NCI-H146 treated with DMSO at 0.1 percent for 48 hours (cell line): ENCODE data around the gene SCYGR1.
"Not testable (repeated sequence)": the region's sequence is repeated elsewhere in the genome, so short reads cannot be mapped to it uniquely, and the experiment has no call there.

Source experiments
- DNase-seq: peaks from one replicate; lab custom pipeline; 2025; ENCODE audit not compliant: unreplicated experiment; lab: John Stamatoyannopoulos, UW

The SCYGR1 gene

GRCh38 chr2:227374158-227374557, 13.6 kb downstream of the SCYGR1 start:
- no peak for DNase-seq

DNA sequence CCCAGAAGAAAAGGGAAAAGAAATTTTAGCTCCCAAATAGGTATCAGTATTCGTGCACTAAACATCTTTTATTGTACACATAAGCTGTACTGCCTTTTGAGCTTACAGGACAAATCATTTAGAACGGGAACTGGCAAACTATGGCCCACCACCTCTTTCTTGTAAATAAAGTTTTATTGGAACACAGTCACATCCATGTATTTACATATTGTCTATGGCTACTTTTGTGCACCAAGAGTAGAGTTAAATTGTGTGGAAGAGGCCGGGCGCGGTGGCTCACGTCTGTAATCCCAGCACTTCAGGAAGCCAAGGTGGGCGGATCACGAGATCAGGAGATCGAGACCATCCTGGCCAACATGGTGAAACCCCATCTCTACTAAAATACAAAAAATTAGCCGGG, 14.4 kb downstream of the SCYGR1 start:
- DNase-seq, result no peak

DNA sequence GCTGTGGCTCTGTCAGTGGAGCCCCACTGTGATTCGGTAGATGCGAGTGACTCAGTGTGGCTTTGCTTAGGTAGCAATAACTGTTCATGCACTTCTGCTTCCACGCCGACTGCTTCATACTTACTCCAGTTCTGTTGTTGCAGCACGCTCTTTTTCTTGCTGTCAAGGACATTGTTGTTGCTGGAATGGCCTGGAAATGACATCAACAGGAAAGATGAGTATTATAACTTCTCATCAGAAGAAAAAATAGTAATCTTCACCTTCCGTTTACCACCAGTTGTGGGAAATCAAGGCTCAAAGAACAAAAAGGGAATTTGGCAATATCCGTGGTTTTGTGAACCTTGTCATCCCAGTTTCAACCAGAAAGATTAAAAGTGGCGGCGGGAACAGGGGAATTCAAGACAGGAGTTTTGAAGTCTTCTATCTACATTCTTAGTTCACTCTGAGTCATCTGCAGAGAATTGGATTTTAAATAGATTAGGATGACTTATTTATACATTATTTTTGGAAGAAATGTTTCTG, 16.9 kb downstream of the SCYGR1 start:
- DNase-seq, result no peak

GRCh38 chr2:227370092-227370491, 17.7 kb downstream of the SCYGR1 start:
- no peak for DNase-seq

- no peak for DNase-seq
These were observed 19.2 kb downstream of the SCYGR1 start for GRCh38 chr2:227368574-227368973.

- DNase-seq, result no peak
These were observed 20.3 kb downstream of the SCYGR1 start for GRCh38 chr2:227367427-227367795.

DNA sequence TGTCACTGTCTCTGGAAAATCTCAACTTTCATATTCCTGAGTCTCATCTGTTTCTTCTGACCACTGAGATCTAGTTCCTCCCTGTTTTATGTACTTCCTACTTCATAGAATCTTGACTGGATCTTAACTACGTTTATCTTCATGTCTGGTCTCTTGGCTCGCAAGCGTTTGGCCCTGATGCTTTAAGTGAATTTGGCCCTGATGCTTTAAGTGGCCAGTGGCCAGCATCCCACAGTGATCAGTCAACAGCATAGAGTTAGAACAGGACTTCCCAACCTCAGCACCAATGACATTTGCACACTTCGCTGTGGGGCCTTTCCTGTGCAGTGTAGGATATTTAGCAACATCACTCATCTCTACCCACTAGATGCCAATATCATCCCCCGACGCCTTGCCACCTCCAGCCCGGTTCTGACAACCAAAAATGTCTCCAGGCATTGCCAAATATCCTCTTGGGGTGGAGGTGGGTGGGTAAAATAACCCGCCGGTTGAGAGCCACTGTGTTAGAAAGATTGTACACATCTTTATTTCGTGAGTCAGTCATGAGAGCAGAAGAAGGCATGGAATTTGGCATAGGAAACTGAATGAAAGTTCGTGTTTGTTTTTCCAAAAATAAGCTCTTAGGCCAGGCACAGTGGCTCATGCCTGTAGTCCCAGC, 20.9 kb downstream of the SCYGR1 start:
- no peak for DNase-seq

GRCh38 chr2:227365833-227366232, 21.9 kb downstream of the SCYGR1 start:
- no peak for DNase-seq

GRCh38 chr2:227364585-227365263, 23.0 kb downstream of the SCYGR1 start:
- DNase-seq, result not testable (repeated sequence)

- DNase-seq, result no peak
These were observed 24.0 kb downstream of the SCYGR1 start for GRCh38 chr2:227363756-227364155.

- DNase-seq, result no peak
These were observed 27.4 kb downstream of the SCYGR1 start for GRCh38 chr2:227360351-227360750.

DNA sequence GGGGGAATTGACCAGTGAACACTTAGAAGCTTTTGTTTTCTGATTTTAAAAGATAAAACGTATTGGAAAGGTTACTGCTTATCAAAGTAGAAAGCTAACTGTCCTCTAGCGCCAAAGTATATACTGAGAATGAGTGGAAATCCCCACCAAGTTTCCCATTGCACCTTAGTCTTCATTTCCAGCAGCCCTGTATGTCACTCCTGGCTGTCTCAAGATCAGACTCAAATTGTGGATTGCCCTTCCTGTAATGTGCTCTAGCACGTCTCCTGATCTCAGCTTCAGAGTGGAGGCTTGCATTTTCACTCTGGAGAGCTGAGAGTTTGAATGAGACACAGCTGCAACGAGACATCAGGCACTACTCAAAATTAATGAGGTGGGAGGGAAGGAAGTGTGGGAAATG, 36.1 kb downstream of the SCYGR1 start:
- no peak for DNase-seq

DNA sequence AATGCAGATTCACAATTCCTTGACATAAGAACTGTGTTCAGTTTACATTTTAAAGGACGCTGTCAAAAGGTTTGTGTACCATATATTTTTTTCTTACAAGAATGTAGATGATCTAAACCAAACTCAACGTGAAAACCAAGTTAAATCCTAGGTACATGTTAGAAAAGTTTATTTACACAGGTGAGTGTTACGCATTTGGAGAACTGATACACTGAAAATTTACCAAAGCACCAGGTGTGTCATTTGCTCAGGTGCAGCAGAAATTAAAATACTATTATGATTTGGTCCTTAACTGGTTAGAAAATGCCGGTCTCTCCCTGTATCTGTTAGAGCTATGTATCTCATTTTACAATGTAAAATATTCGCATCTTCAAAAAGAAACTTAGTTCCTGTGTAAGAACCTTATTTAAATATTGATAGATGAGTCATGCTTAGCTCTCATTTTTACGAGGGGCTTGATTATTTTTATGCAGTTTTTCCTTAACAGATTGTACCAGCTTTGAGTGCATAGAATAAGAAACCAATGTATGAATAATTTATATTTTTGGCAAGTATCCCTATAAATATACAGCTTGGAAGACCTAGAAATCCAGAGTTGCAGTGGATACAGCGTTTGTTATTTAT, 37.6 kb downstream of the SCYGR1 start:
- no peak for DNase-seq

- DNase-seq, result no peak
These were observed 39.4 kb downstream of the SCYGR1 start for GRCh38 chr2:227348324-227348723.

DNA sequence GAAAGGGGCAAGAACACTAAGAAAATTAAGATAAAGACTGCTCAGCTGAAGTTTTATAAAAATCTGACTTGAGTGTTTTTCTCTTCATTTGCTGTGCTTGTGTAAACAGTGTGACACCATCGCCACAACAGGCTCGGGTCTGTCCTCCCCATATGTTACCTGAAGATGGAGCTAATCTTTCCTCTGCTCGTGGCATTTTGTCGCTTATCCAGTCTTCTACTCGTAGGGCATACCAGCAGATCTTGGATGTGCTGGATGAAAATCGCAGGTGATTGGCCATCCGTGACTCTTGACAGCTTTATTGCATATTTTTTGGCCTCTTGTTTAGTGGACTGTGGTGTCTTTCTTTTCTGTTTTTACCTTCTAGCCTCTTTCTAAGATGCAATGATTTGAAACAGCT, 40.6 kb downstream of the SCYGR1 start:
- DNase-seq, result no peak

GRCh38 chr2:227344231-227344630, 43.5 kb downstream of the SCYGR1 start:
- DNase-seq, result no peak

GRCh38 chr2:227341553-227341952, 46.2 kb downstream of the SCYGR1 start:
- DNase-seq, result no peak

- DNase-seq, result no peak
These were observed 47.6 kb downstream of the SCYGR1 start for GRCh38 chr2:227340106-227340505.

- no peak for DNase-seq
These were observed 48.6 kb downstream of the SCYGR1 start for GRCh38 chr2:227339098-227339599.
